Measurements from ENCODE around the gene RUBCNL.

GRCh38 chr13:46348961-46349360 is 38.1 kb downstream of the RUBCNL start:
- TF ChIP-seq, protein P1, sequence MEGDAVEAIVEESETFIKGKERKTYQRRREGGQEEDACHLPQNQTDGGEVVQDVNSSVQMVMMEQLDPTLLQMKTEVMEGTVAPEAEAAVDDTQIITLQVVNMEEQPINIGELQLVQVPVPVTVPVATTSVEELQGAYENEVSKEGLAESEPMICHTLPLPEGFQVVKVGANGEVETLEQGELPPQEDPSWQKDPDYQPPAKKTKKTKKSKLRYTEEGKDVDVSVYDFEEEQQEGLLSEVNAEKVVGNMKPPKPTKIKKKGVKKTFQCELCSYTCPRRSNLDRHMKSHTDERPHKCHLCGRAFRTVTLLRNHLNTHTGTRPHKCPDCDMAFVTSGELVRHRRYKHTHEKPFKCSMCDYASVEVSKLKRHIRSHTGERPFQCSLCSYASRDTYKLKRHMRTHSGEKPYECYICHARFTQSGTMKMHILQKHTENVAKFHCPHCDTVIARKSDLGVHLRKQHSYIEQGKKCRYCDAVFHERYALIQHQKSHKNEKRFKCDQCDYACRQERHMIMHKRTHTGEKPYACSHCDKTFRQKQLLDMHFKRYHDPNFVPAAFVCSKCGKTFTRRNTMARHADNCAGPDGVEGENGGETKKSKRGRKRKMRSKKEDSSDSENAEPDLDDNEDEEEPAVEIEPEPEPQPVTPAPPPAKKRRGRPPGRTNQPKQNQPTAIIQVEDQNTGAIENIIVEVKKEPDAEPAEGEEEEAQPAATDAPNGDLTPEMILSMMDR (IDR thresholded peaks at IDR 0.05; ENCODE audit: low read length), result no peak
- TF ChIP-seq EZH2 (optimal IDR thresholded peaks at IDR 0.05; ENCODE audit: low read depth, low read length), result no peak
